NCI-H446 treated with DMSO at 0.1 percent for 48 hours (cell line): ENCODE measurements around the gene CCR3.

Experiments
- DNase-seq: peaks from one replicate; lab custom pipeline; 2025; lab: John Stamatoyannopoulos, UW

The CCR3 gene

GRCh38 chr3:46221938-46222337 lies 20.3 kb upstream of the CCR3 start:
- DNase-seq, result no peak

- no peak for DNase-seq
These were observed 19.7 kb upstream of the CCR3 start for GRCh38 chr3:46222435-46223161.

- no peak for DNase-seq
These were observed 13.7 kb upstream of the CCR3 start for GRCh38 chr3:46228260-46229242.

GRCh38 chr3:46231323-46231722 lies 10.9 kb upstream of the CCR3 start:
- no peak for DNase-seq

- DNase-seq, result no peak
These were observed 9.1 kb upstream of the CCR3 start for GRCh38 chr3:46233194-46233593.

- no peak for DNase-seq
These were observed 6.8 kb upstream of the CCR3 start for GRCh38 chr3:46235425-46235824.

- DNase-seq, result no peak
These were observed 5.8 kb upstream of the CCR3 start for GRCh38 chr3:46236294-46237054.

- DNase-seq, result no peak
These were observed 3.9 kb upstream of the CCR3 start for GRCh38 chr3:46238386-46238785.

GRCh38 chr3:46239301-46239938 lies 2.8 kb upstream of the CCR3 start:
- DNase-seq, result no peak

- no peak for DNase-seq
These were observed 2.3 kb upstream of the CCR3 start for GRCh38 chr3:46239952-46240351.

- no peak for DNase-seq
These were observed 1.3 kb downstream of the CCR3 start for GRCh38 chr3:46243560-46243959.

GRCh38 chr3:46245146-46245545 lies 2.9 kb downstream of the CCR3 start:
- no peak for DNase-seq

GRCh38 chr3:46252980-46253379 lies 10.7 kb downstream of the CCR3 start:
- no peak for DNase-seq

- no peak for DNase-seq
These were observed 16.3 kb downstream of the CCR3 start for GRCh38 chr3:46258525-46258924.

- DNase-seq, result no peak
These were observed 19.8 kb downstream of the CCR3 start for GRCh38 chr3:46261926-46262594.

GRCh38 chr3:46264002-46264401 lies 21.7 kb downstream of the CCR3 start:
- no peak for DNase-seq

GRCh38 chr3:46266598-46266997 lies 24.3 kb downstream of the CCR3 start:
- DNase-seq, result no peak

GRCh38 chr3:46269556-46269955 lies 27.3 kb downstream of the CCR3 start:
- no peak for DNase-seq

- no peak for DNase-seq
These were observed 28.2 kb downstream of the CCR3 start for GRCh38 chr3:46270474-46270873.

- DNase-seq, result no peak
These were observed 29.0 kb downstream of the CCR3 start for GRCh38 chr3:46271209-46271745.

- no peak for DNase-seq
These were observed 29.8 kb downstream of the CCR3 start for GRCh38 chr3:46272028-46272451.
